Muscle layer of duodenum (tissue), 2 donors: Measurements from ENCODE around the gene SPO11.

ENCODE experiments used
- H3K27ac ChIP-seq: one replicate; pipeline ENCODE4 v1.7.0; 2013; ENCODE audit warnings: mild to moderate bottlenecking, low read length
- H3K27me3 ChIP-seq: one replicate; pipeline ENCODE4 v1.7.0; 2013; ENCODE audit warnings: low read depth, mild to moderate bottlenecking, control low read depth, low read length
- H3K36me3 ChIP-seq, 2 donors: one replicate each; pipeline ENCODE4 v1.7.0; 2013; ENCODE audit warnings: low read length in 2 of 2, control low read depth in 1 of 2, mild to moderate bottlenecking in 1 of 2; ENCODE audit not compliant: insufficient read depth in 2 of 2, control insufficient read depth in 1 of 2
- H3K4me1 ChIP-seq, 2 donors: one replicate each; pipeline ENCODE4 v1.7.0; 2013; ENCODE audit warnings: low read length in 2 of 2, mild to moderate bottlenecking in 2 of 2, control low read depth in 1 of 2, moderate library complexity in 1 of 2; ENCODE audit not compliant: insufficient read depth in 2 of 2, control insufficient read depth in 1 of 2
- H3K4me3 ChIP-seq, 2 donors: one replicate each; pipeline ENCODE4 v1.7.0; 2013; ENCODE audit warnings: low read length in 2 of 2, low read depth in 1 of 2, mild to moderate bottlenecking in 1 of 2
- H3K9me3 ChIP-seq, 2 donors: one replicate each; pipeline ENCODE4 v1.7.0; 2013; ENCODE audit warnings: low read length in 2 of 2, control low read depth in 1 of 2, mild to moderate bottlenecking in 1 of 2; ENCODE audit not compliant: control insufficient read depth in 1 of 2
- donor health status: healthy.

Gene SPO11

GRCh38 chr20:57388953-57389694 is 59.5 kb downstream of the SPO11 start:
- peaks cover 10 to 35% of the 10 kb centered on the region in 2 donors for H3K4me1 ChIP-seq
- H3K4me3 ChIP-seq = peak overlapping the region; percentile 50 to 53
- H3K36me3 ChIP-seq = no peaks in the 10 kb centered on the region
- H3K9me3 ChIP-seq = no peaks in the 10 kb centered on the region
- peak overlapping the region; percentile 45 for H3K27ac ChIP-seq
- H3K27me3 ChIP-seq = no peaks in the 10 kb centered on the region

DNA sequence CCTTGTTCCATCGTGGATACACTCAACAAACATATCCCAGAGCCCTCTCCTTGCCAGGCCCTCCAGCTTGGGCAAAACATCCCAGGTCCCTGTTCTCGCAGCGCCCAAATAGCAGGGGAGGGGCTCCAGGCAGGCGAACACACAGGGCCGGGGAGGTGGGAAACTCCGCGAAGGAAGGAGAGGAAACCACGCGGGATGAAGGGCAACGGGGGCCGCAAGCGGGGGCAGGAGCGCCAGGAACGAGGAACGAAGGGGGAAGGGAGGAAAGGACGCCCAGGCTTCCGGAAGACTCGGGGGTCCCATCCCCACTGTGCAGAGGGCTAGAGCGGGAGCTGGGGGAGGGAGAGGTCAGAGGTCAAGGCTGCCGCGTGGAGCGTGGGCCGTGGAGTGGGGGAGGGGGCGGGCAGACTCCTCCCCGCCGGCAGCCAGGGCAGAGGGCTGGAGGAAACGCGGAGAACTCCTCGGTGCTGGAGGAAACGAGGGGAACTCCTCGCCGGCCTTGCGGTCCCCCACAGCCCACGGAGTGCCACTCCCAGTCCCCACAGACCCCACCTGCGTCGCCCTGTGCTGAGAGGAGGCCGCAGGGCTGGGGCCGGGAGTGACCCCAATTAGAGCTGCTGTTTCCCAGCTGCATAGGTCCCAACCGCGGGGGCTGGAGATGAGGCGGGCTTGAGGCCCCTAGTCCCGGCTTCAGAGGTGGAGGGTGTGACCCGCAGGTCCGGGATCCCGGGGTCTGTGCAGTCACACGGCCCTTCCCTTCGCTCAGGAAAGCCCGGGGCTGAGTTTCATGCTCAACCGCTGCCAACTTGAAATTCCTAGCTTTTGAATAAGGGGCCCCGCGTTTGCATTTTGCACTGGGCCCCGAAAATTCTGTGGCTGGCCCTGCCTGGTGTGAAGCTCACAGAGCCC is 60.3 kb downstream of the SPO11 start:
- no peaks in the 10 kb centered on the region for H3K27me3 ChIP-seq
- H3K36me3 ChIP-seq = no peaks in the 10 kb centered on the region
- H3K4me1 ChIP-seq = peaks cover 10 to 43% of the 10 kb centered on the region in 2 donors
- H3K9me3 ChIP-seq = no peaks in the 10 kb centered on the region
- H3K27ac ChIP-seq = peak overlapping the region; percentile 45
- peak overlapping the region; percentile 50 to 53 for H3K4me3 ChIP-seq

DNA sequence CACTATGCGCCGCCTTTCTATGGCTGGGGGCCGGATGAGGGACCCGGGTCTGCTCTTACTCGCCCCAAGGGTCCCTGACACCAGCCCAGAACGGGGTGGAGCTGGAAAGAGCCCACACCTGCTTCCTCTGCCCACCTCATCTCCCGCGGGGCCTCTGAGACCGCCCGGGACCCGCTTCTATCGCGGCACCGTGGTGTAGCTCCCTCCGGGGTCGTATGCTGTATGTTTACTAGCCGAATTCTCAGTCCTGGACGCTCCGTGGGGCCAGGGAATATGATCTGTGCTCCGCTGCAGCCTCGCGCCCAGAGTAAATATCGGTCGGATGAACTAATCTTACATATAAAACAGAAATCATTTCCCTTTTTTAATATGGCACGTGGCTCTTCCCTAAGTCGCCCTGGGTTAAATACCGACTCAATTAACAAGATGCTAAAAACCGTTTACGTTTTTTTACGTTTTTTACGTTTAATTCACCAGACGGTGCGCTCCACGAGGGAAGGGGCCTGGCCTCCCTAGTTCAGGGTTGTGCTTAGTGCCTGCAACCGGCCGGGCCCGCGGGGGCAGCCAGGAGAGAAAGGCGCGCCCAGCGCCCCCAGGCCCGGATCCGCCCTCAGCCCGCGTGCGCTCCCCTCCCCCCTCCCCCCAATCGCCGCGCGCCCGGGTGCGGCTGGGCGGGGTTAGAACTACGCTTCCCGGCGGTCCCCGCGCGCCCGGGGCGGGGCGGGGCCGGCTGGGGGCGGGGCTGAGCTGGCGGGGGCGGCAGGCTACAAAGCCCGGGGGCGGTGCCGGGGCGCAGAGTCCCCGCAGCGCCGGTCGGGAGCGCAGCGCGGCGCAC is 61.2 kb downstream of the SPO11 start, which contains the start of gene RBM38:
Gene RBM38, plus strand, starts transcription at position 793 of the 835 bp plus-strand sequence. CDS start 186 bp downstream, outside the sequence.
- H3K9me3 ChIP-seq = no peaks in the 10 kb centered on the region
- H3K4me1 ChIP-seq = peaks cover 10 to 52% of the 10 kb centered on the region in 2 donors
- H3K4me3 ChIP-seq = peak within 1 kb of the TSS; percentile 64 to 67
- H3K27ac ChIP-seq = peak within 1 kb of the TSS; percentile 73
- no peaks in the 10 kb centered on the region for H3K36me3 ChIP-seq
- H3K27me3 ChIP-seq = no peaks in the 10 kb centered on the region

- Histone ChIP-seq H3K27ac (peak overlapping the region; percentile 73), H3K4me1 (peaks cover 13 to 60% of the 10 kb centered on the region in 2 donors), H3K36me3 (no peaks in the 10 kb centered on the region), H3K27me3 (no peaks in the 10 kb centered on the region), H3K4me3 (peak overlapping the region; percentile 64 to 67), H3K9me3 (no peaks in the 10 kb centered on the region)
Observed at GRCh38 chr20:57391439-57392301, 62.1 kb downstream of the SPO11 start.

DNA sequence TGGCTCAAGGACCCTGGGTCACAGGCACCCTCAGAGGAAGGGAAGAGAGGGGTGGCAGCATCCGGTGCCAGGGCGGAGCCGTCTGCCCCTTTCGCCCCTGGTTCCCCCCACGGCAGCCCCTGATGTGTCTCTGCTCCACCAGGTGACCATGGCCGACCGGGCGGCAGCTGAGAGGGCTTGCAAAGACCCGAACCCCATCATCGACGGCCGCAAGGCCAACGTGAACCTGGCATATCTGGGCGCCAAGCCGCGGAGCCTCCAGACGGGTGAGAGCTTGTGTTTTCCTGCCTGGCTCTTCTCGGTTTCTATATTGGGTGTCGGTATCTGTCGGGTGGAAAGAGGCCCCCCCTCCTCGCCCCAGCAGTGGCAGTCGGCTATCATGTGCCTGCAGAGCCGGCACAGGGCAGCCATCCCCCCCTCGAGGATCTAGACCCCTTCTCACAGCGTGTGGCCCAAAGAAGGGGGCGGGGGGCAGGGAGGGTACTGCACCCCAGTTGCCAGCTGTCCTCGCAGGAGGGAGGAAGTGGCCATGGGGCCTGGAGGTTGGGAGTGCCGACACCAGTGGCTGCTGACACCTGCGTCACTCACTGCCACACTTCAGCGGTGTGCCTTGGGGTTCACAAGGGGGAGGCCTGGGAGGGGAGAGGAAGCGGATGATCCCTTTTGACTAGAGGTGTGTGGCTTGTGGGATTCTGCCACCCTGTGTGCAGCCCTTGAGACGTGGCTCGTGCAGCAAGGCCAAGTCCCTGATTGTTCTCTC is 63.1 kb downstream of the SPO11 start:
- peaks cover 0 to 6% of the 10 kb centered on the region in 2 donors for H3K36me3 ChIP-seq
- H3K9me3 ChIP-seq = no peaks in the 10 kb centered on the region
- H3K27ac ChIP-seq = peak overlapping the region; percentile 73
- H3K4me1 ChIP-seq = peaks cover 19 to 71% of the 10 kb centered on the region in 2 donors
- H3K4me3 ChIP-seq = peak overlapping the region; percentile 64 to 67
- no peaks in the 10 kb centered on the region for H3K27me3 ChIP-seq
